Measurements from ENCODE around the gene MT3. TPM values are rescaled to one million over a fixed set of nuclear protein-coding genes. Genes with fewer than 3 reads are reported as not detected.
A peak's percentile ranks its signal among the peaks of the same experiment; 100 is the strongest.

The MT3 gene
- total RNA-seq, 4 donors from 2014 or later = not detected

- TF ChIP-seq EP300 (IDR thresholded peaks at IDR 0.05) (no peak), CTCF (IDR thresholded peaks at IDR 0.05) (no peak), POLR2AphosphoS5 (IDR thresholded peaks at IDR 0.05) (peak; percentile 43 to 92 (median 77)), POLR2A (IDR thresholded peaks at IDR 0.05) (peak; percentile 43 to 86)
- peak within 1 kb of the TSS; percentile 82 for H3K27ac ChIP-seq
- H3K4me3 ChIP-seq = peak within 1 kb of the TSS; percentile 48
- no peaks in the 10 kb centered on the region for H3K9me3 ChIP-seq
- H3K27me3 ChIP-seq = peaks cover 17% of the 10 kb centered on the region
- H3K4me1 ChIP-seq = peaks cover 34% of the 10 kb centered on the region
- WGBS = 15% methylated on average over 27 of the region's 61 CpGs
- no peaks in the 10 kb centered on the region for H3K36me3 ChIP-seq
- DNase-seq (ENCODE audit: low spot score in 2 of 2) = peak in 1 of 2 donors; percentile 86
These were observed 43.0 kb downstream of the MT3 start, which contains the start of gene MT1M for GRCh38 chr16:56632156-56632847. MT1M (plus strand) TSS chr16:56632659; CDS start chr16:56632732, 73 bp downstream.

- peaks cover 32% of the 10 kb centered on the region for H3K4me1 ChIP-seq
- peak overlapping the region; percentile 82 for H3K27ac ChIP-seq
- no peaks in the 10 kb centered on the region for H3K36me3 ChIP-seq
- no peaks in the 10 kb centered on the region for H3K9me3 ChIP-seq
- WGBS = 23% methylated on average over 5 of the region's 6 CpGs
- peaks cover 22% of the 10 kb centered on the region for H3K27me3 ChIP-seq
- H3K4me3 ChIP-seq = peak overlapping the region; percentile 48
- TF ChIP-seq POLR2AphosphoS5 (IDR thresholded peaks at IDR 0.05) (no peak), CTCF (IDR thresholded peaks at IDR 0.05) (no peak), POLR2A (IDR thresholded peaks at IDR 0.05) (no peak), EP300 (IDR thresholded peaks at IDR 0.05) (no peak)
- no peak for DNase-seq (ENCODE audit: low spot score in 2 of 2)
These were observed 43.6 kb downstream of the MT3 start for GRCh38 chr16:56632848-56633365.

- TF ChIP-seq POLR2AphosphoS5 (IDR thresholded peaks at IDR 0.05) = no peak
- no peak for TF ChIP-seq POLR2A (IDR thresholded peaks at IDR 0.05)
- TF ChIP-seq EP300 (IDR thresholded peaks at IDR 0.05) = no peak
- no peak for TF ChIP-seq CTCF (IDR thresholded peaks at IDR 0.05)
- 35% methylated on average over 7 of the region's 7 CpGs for WGBS
- Histone ChIP-seq H3K36me3 (no peaks in the 10 kb centered on the region), H3K27me3 (peaks cover 29% of the 10 kb centered on the region), H3K4me1 (peaks cover 38% of the 10 kb centered on the region), H3K9me3 (no peaks in the 10 kb centered on the region), H3K4me3 (peak overlapping the region; percentile 48), H3K27ac (peak overlapping the region; percentile 10)
- no peak for DNase-seq (ENCODE audit: low spot score in 2 of 2)
These were observed 44.2 kb downstream of the MT3 start for GRCh38 chr16:56633535-56633934.

- DNase-seq (ENCODE audit: low spot score in 2 of 2) = no peak
- Histone ChIP-seq H3K9me3 (no peaks in the 10 kb centered on the region), H3K4me1 (peaks cover 44% of the 10 kb centered on the region), H3K27me3 (peaks cover 42% of the 10 kb centered on the region), H3K36me3 (no peaks in the 10 kb centered on the region), H3K4me3 (peak overlapping the region; percentile 36), H3K27ac (no peak overlapping the region)
- TF ChIP-seq EP300 (IDR thresholded peaks at IDR 0.05) = no peak
- TF ChIP-seq CTCF (IDR thresholded peaks at IDR 0.05) = no peak
- 72% methylated on average over 46 of the region's 47 CpGs for WGBS
These were observed 45.5 kb downstream of the MT3 start for GRCh38 chr16:56634715-56635440.

- TF ChIP-seq POLR2A (IDR thresholded peaks at IDR 0.05) (no peak), CTCF (IDR thresholded peaks at IDR 0.05) (no peak), EP300 (IDR thresholded peaks at IDR 0.05) (no peak), POLR2AphosphoS5 (IDR thresholded peaks at IDR 0.05) (no peak)
- Histone ChIP-seq H3K27ac (no peak overlapping the region), H3K27me3 (peaks cover 42% of the 10 kb centered on the region), H3K4me3 (peak overlapping the region; percentile 36), H3K4me1 (peaks cover 44% of the 10 kb centered on the region), H3K9me3 (no peaks in the 10 kb centered on the region), H3K36me3 (no peaks in the 10 kb centered on the region)
- no peak for DNase-seq (ENCODE audit: low spot score in 2 of 2)
- 66% methylated on average over 34 of the region's 40 CpGs for WGBS
These were observed 46.2 kb downstream of the MT3 start for GRCh38 chr16:56635441-56635967.

Measured in suprapubic skin (tissue), 4 donors.